Spleen (tissue), 7 donors: ENCODE results near the gene FLNB.

Experiments
- CTCF ChIP-seq, 11 experiments: fragments of 200-600 bp in 7 of 11; fragments of 450-650 bp in 4 of 11; sonication (generic) in 4 of 11; IDR thresholded peaks in 8 of 11; conservative IDR thresholded peaks in 3 of 11; 1 replicate in 7 of 11; 2 replicates in 4 of 11; pipeline versions ENCODE4 v1.4.0 to v1.8.0; 2016 to 2021; ENCODE audit warnings: antibody characterized with exemption in 11 of 11, inconsistent platforms in 4 of 11, mild to moderate bottlenecking in 1 of 11
- POLR2A ChIP-seq, 3 donors: fragments of 450-650 bp; IDR thresholded peaks; one replicate each; pipeline ENCODE4 v1.5.1; 2017; ENCODE audit warnings: antibody characterized with exemption in 3 of 3, mild to moderate bottlenecking in 1 of 3
- POLR2AphosphoS5 ChIP-seq, 3 donors: sonication (generic); formaldehyde crosslinking; IDR thresholded peaks; one replicate each; pipeline ENCODE4 v1.5.1; 2017; ENCODE audit warnings: antibody characterized with exemption in 3 of 3
- donor health status: DM: no; HTN: no; CAD: no; lungs with moderate emphysema.
- donor health status: DM: no; HTN: no; CAD: no.
- donor health status: DM: no; HTN: no; CAD: no.

- TF ChIP-seq CTCF (IDR thresholded peaks at IDR 0.05 in 8 of 11, conservative IDR thresholded peaks at IDR 0.05 in 3 of 11) (no peak), POLR2AphosphoS5 (IDR thresholded peaks at IDR 0.05) (no peak), POLR2A (IDR thresholded peaks at IDR 0.05) (no peak)
Measured at GRCh38 chr3:58020783-58021071, 12.5 kb downstream of the FLNB start.
